GM10847 (cell line): ENCODE measurements around the gene LRRC27.

ENCODE experiments used
- POLR2A ChIP-seq: IDR thresholded peaks from 2 replicates; pipeline ENCODE4 v1.6.1; 2011; ENCODE audit not compliant: insufficient read length; ENCODE audit errors: extremely low read depth

LRRC27 gene

GRCh38 chr10:132401401-132402118, 69.6 kb downstream of the LRRC27 start:
- no peak for TF ChIP-seq POLR2A

GRCh38 chr10:132402781-132403241, 70.8 kb downstream of the LRRC27 start:
- no peak for TF ChIP-seq POLR2A

GRCh38 chr10:132403511-132404168, 71.6 kb downstream of the LRRC27 start:
- no peak for TF ChIP-seq POLR2A

- TF ChIP-seq POLR2A, result no peak
Observed at GRCh38 chr10:132404169-132404880, 72.3 kb downstream of the LRRC27 start.

GRCh38 chr10:132404911-132405462, 73.0 kb downstream of the LRRC27 start:
- TF ChIP-seq POLR2A, result no peak

- TF ChIP-seq POLR2A, result no peak
Observed at GRCh38 chr10:132405463-132405991, 73.5 kb downstream of the LRRC27 start.

- no peak for TF ChIP-seq POLR2A
Observed at GRCh38 chr10:132406181-132406580, 74.2 kb downstream of the LRRC27 start.

GRCh38 chr10:132406750-132407149, 74.8 kb downstream of the LRRC27 start:
- TF ChIP-seq POLR2A, result no peak

GRCh38 chr10:132407243-132407746, 75.3 kb downstream of the LRRC27 start:
- TF ChIP-seq POLR2A, result no peak

GRCh38 chr10:132407846-132408278, 75.9 kb downstream of the LRRC27 start:
- TF ChIP-seq POLR2A, result no peak

- no peak for TF ChIP-seq POLR2A
Observed at GRCh38 chr10:132408367-132408781, 76.4 kb downstream of the LRRC27 start.

- no peak for TF ChIP-seq POLR2A
Observed at GRCh38 chr10:132408823-132409666, 77.1 kb downstream of the LRRC27 start.

GRCh38 chr10:132409667-132410028, 77.7 kb downstream of the LRRC27 start:
- no peak for TF ChIP-seq POLR2A

GRCh38 chr10:132410056-132410778, 78.2 kb downstream of the LRRC27 start:
- TF ChIP-seq POLR2A, result no peak
